Muscle layer of duodenum (tissue), 2 donors: ENCODE data around the gene PDE9A.
"Not testable (repeated sequence)": the region's sequence is repeated elsewhere in the genome, so short reads cannot be mapped to it uniquely, and the experiment has no call there.

Experiments
- H3K27ac ChIP-seq: one replicate; pipeline ENCODE4 v1.7.0; 2013; ENCODE audit warnings: mild to moderate bottlenecking, low read length
- H3K27me3 ChIP-seq: one replicate; pipeline ENCODE4 v1.7.0; 2013; ENCODE audit warnings: low read depth, mild to moderate bottlenecking, control low read depth, low read length
- H3K36me3 ChIP-seq, 2 donors: one replicate each; pipeline ENCODE4 v1.7.0; 2013; ENCODE audit warnings: low read length in 2 of 2, control low read depth in 1 of 2, mild to moderate bottlenecking in 1 of 2; ENCODE audit not compliant: insufficient read depth in 2 of 2, control insufficient read depth in 1 of 2
- H3K4me1 ChIP-seq, 2 donors: one replicate each; pipeline ENCODE4 v1.7.0; 2013; ENCODE audit warnings: low read length in 2 of 2, mild to moderate bottlenecking in 2 of 2, control low read depth in 1 of 2, moderate library complexity in 1 of 2; ENCODE audit not compliant: insufficient read depth in 2 of 2, control insufficient read depth in 1 of 2
- H3K4me3 ChIP-seq, 2 donors: one replicate each; pipeline ENCODE4 v1.7.0; 2013; ENCODE audit warnings: low read length in 2 of 2, low read depth in 1 of 2, mild to moderate bottlenecking in 1 of 2
- H3K9me3 ChIP-seq, 2 donors: one replicate each; pipeline ENCODE4 v1.7.0; 2013; ENCODE audit warnings: low read length in 2 of 2, control low read depth in 1 of 2, mild to moderate bottlenecking in 1 of 2; ENCODE audit not compliant: control insufficient read depth in 1 of 2
- donor health status: healthy.

The PDE9A gene

DNA sequence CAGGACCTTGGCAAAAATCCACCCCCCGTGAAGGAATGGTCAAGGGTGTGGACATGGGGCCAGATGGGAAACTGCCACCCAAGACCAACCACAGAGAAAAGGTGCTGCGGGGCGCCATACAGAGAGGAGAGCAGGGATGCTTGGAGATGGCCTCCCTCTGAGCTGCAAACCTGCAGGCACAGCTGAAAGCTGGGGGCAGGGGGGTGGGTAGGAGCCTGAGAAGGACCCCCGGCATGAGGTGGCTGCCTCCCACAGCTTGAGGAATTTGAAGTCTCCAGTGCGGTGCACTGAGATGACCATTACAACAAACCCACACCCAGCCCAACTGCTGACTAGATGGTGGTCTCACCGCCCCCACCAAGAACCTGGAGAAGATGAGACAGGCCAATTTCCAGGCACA, 141.1 kb downstream of the PDE9A start:
- H3K9me3 ChIP-seq: no peaks in the 10 kb centered on the region
- H3K27me3 ChIP-seq: no peaks in the 10 kb centered on the region
- no peaks in the 10 kb centered on the region for H3K4me1 ChIP-seq
- H3K4me3 ChIP-seq: no peak overlapping the region
- no peak overlapping the region for H3K27ac ChIP-seq
- H3K36me3 ChIP-seq: no peaks in the 10 kb centered on the region

DNA sequence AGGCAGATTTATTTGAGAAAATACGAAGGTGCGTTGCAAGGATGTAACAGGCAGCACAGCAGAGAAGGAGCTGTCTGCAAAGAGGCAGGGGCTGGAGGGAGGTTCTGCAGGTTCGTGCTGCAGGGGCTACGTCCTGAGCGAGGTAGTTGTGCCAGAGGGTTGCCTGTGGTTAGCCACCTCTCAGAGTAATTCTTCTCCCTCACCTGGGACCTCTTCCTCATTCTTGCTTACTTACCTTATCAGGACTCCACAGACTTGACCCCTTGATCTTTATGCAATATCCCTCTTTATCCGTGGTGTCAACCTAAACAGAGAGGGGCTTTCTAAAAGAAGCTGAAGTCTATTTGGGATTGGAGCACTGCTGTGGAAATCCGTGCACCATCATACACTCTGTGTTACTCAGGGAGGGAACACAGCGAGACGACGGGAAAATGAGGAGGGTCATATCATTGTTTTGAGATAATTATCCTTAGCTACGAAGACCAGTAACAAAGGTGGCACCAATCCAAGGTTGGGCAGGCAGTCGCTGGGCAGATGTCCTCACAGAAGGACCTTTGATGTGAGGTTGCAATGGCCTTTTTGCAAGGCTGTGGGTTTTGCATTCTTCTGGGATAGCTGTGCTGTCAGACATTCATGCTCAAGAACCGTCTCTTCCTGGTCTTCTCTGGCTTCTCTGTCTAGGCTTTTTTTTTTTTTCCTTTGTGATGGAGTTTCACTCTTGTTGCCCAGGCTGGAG, 143.1 kb downstream of the PDE9A start:
- Histone ChIP-seq H3K9me3 (no peaks in the 10 kb centered on the region), H3K36me3 (no peaks in the 10 kb centered on the region), H3K4me3 (no peak overlapping the region), H3K27ac (no peak overlapping the region), H3K4me1 (no peaks in the 10 kb centered on the region), H3K27me3 (no peaks in the 10 kb centered on the region)

DNA sequence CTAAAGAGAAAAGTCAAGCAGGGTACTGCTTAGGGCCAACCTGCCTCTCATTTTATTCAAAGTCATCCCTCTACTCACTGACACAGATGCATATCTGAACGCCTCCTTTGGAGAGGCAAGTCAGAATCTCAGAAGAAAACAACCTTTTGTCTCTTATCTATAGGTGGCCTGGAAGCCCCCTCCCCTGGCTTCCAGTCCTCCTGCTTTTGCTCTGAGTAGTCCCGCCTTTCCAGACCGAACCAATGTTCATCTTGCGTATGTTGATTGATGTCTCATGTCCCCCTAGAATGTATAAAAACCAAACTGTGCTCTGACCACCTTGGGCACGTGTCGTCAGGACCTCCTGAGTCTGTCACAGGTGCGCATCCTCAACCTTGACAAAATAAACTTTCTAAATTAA, 144.1 kb downstream of the PDE9A start:
- Histone ChIP-seq H3K9me3 (no peaks in the 10 kb centered on the region), H3K36me3 (no peaks in the 10 kb centered on the region), H3K4me1 (no peaks in the 10 kb centered on the region), H3K27me3 (no peaks in the 10 kb centered on the region), H3K27ac (no peak overlapping the region), H3K4me3 (no peak overlapping the region)

DNA sequence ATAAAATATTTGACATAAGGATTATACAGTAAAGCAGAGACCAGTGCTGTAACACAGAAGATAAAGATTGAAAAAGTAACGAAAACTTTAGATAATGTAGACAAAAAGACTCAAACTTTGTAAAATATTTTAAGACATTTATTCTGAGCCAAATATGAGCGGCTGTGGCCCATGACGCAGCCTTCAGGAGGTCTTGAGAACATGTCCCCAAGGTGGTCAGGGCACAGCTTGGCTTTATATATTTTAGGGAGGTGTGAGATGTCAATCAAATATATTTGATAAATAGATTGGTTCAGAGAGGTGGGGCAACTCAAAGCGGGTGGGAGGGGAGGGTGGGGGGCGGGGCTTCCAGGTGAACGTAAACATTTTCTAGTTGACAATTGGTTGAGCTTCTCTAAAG, 144.7 kb downstream of the PDE9A start:
- H3K4me1 ChIP-seq: no peaks in the 10 kb centered on the region
- H3K4me3 ChIP-seq: no peak overlapping the region
- no peak overlapping the region for H3K27ac ChIP-seq
- H3K9me3 ChIP-seq: no peaks in the 10 kb centered on the region
- no peaks in the 10 kb centered on the region for H3K36me3 ChIP-seq
- H3K27me3 ChIP-seq: no peaks in the 10 kb centered on the region

DNA sequence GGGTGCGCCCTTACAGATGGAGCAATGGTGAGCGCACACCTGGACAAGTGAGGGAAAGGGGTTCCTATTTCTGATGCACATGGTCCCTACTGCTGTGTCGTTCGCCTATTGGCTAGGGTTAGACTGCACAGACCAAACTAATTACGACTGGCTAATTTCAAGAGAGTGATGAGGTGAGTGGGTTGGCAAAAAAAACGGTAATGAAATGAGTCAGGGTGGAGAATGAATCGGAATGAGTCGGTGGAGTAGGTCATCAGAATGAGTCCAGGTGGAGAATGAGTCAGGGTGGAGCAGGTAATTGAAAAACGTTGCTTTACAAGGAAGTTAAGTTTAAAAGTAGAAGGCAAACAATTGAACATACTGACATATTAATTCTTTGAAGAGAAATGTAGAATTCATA, 146.1 kb downstream of the PDE9A start:
- H3K4me3 ChIP-seq: no peak overlapping the region
- no peaks in the 10 kb centered on the region for H3K9me3 ChIP-seq
- H3K4me1 ChIP-seq: no peaks in the 10 kb centered on the region
- no peaks in the 10 kb centered on the region for H3K27me3 ChIP-seq
- H3K36me3 ChIP-seq: no peaks in the 10 kb centered on the region
- H3K27ac ChIP-seq: no peak overlapping the region

DNA sequence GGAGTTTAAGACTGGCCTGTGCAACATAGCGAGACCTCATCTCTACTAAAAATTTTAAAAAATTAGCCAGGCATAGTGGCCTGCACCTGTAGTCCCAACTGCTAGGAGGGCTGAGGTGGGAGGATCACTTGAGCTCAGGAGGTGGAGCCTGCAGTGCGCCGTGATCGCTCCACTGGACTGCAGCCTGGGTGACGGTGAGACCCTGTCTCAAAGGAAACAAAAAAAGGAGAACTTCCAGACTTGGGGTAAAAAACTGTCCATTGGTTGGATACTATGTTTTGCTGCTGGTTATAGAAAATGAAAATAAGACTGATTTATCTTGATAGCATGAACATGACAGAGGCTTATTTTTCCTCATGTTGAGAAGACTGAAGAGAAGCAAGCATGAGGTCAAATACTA, 146.5 kb downstream of the PDE9A start:
- no peaks in the 10 kb centered on the region for H3K36me3 ChIP-seq
- no peaks in the 10 kb centered on the region for H3K9me3 ChIP-seq
- no peak overlapping the region for H3K4me3 ChIP-seq
- H3K27me3 ChIP-seq: no peaks in the 10 kb centered on the region
- H3K27ac ChIP-seq: no peak overlapping the region
- H3K4me1 ChIP-seq: no peaks in the 10 kb centered on the region

DNA sequence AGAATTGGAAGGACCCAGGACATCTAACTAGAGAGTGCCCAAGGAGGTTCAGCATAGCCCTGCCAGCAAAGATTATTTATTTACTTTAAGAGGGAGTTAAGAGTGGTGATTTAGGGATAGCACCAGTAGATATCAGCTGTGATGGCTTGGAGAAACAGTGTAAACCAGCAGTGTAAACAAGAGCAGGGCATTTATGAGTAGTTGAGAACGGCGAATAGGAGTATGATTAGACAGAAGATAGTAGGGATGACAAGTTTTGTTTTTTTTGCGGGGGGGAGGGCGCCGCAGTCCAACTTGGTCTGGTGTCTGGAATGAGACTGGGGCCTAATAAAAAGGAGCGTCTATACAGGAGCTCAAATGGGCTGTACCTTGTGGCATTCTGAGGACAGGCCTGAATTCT, 148.2 kb downstream of the PDE9A start:
- not testable (repeated sequence) for H3K9me3 ChIP-seq, H3K36me3 ChIP-seq

DNA sequence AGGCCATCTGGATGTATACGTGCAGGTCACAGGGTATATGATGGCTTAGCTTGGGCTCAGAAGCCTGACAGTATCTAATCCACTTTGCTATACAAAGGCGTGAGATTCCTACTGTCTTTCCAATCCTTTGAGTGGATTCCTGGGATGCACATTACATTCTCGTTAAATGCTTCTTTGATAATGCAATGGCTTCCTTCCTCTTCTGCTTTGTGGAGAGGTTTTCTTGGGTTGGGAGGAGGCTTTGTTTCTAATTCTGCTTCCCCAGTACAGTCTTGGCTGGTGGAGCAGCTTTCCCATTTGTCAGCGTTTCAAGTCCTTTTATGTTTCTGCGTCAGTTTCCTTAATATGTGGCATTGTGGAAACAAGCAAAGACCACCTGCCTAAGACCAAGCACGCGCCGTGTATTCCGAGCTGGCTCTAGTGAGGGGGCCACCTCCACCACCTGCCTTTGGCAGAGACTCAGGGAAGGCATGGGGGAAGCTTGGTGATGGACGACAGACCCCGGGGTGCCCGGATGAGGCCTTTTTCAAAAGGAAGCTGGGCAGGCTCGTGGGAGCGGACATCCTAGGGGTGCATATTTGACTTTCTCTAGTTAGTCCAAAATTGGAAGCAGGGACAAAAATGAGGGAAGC, 153.2 kb downstream of the PDE9A start:
- Histone ChIP-seq H3K4me1 (no peaks in the 10 kb centered on the region), H3K36me3 (no peaks in the 10 kb centered on the region), H3K27ac (no peak overlapping the region), H3K27me3 (no peaks in the 10 kb centered on the region), H3K4me3 (no peak overlapping the region), H3K9me3 (no peaks in the 10 kb centered on the region)

More for the DNA sequence above, 148.2 kb downstream of the PDE9A start:
- H3K4me1 ChIP-seq, H3K27me3 ChIP-seq, H3K4me3 ChIP-seq, H3K27ac ChIP-seq: not testable (repeated sequence)

DNA sequence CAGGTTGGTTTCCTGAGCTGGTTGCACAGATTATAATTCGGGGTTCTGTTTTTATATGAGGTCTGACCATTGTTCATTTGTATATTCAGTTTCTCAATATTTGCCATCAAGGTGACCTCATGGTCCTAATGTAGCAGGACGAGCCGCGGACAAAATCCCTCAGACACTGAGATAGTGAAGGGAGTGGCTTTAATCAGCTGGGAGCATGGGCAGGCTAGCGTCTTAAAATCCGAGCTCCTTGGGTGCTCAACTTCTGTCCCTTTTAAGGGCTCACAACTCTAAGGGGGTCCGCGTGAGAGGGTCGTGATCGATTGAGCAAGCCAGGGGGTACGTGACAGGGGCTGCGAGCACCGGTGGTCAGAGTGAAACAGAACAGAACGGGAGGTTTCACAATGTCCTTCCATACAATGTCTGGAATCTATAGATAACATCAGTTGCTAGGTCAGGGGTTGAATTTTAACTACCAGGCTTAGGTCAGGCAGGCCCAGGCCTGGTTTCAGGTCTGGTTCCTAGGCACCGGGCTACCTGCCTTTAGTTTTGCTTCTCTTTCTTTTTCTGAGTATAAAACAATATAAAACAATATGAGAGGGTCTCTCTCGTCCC, 154.0 kb downstream of the PDE9A start:
- not testable (repeated sequence) for H3K4me1 ChIP-seq, H3K4me3 ChIP-seq, H3K9me3 ChIP-seq, H3K27me3 ChIP-seq, H3K27ac ChIP-seq, H3K36me3 ChIP-seq

DNA sequence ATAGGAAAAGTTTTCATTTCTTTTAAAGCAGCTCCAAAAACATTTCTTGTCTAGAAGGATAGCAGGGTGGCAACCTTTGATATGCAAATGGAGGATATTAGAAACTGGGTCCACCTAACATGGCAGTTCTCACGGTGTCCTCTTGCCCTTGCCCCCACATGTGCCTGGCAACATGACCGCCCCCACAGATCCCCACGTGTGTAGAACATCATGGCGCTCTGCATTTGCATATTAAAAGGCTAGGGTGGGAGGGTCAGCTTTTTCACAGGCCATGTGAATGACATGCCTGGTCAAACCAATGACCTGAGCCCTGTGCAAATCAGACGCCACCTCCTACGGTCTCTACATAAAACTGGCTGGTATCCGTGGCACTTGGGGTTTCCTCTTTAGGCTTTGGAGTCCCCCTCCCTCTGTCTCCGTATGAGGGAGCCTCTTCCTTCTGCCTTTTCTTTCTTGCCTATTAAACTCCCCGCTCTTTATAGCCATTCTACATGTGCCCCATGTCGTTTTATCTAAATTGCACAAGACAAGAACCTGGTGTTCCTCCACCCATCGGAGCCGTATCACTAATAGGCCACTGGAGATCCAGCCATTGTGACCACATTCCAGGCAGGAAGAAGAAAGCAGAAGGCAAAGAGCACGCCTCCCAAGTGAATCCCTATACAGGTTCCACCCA, 154.7 kb downstream of the PDE9A start:
- H3K4me3 ChIP-seq: no peak overlapping the region
- H3K27me3 ChIP-seq: no peaks in the 10 kb centered on the region
- no peaks in the 10 kb centered on the region for H3K36me3 ChIP-seq
- H3K4me1 ChIP-seq: no peaks in the 10 kb centered on the region
- H3K9me3 ChIP-seq: no peaks in the 10 kb centered on the region
- no peak overlapping the region for H3K27ac ChIP-seq

DNA sequence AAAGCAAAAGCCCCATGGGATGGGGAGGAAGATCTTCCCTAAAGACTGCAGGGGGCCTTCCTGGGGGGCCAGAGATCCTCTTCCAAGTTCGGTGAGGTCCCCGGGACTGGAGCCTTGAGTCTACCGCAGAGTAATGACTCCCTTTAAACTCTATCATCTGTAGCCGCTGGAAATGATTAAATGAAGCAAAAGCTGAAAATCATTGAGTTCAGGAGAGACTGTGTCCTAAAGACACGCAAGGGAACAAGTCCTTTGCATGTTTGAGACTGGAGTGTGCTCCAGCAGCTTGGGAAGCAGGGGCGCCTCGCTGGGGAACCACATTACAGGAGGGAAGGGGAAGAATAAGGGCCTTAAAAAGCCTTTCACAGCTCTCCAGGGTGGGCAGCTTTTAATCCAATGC, 155.8 kb downstream of the PDE9A start:
- Histone ChIP-seq H3K9me3 (no peaks in the 10 kb centered on the region), H3K4me3 (no peak overlapping the region), H3K4me1 (no peaks in the 10 kb centered on the region), H3K36me3 (no peaks in the 10 kb centered on the region), H3K27ac (no peak overlapping the region), H3K27me3 (no peaks in the 10 kb centered on the region)
